ENCODE data around the gene UCP1. TPM values are rescaled to one million over a fixed set of nuclear protein-coding genes. Genes with fewer than 3 reads are reported as not detected.

Gene UCP1
- total RNA-seq, 1 donor = not detected

DNA sequence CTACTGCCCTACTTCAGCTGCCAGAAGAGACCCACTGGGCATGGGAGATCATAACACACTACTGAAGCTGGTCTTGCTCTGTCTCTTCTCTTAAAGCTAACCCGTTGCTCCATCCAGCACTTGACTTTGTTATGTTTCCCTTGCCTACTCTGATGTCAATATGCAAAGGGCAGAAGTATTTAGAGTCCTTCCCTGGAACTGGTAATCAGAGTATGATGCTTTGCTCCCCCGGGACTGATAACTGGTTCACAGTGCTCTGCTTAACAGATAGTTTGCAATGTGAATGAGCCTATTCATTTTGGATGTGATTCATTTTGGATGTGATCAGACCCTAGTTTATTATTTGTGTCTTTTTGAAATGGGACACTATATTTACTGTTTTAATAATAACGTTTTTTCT lies 12.3 kb upstream of the UCP1 start:
- no peak overlapping the region for H3K4me3 ChIP-seq (ENCODE audit: low read depth, low read length)
- DNase-seq (ENCODE audit: low read depth) = no peak
- TF ChIP-seq, protein P1, sequence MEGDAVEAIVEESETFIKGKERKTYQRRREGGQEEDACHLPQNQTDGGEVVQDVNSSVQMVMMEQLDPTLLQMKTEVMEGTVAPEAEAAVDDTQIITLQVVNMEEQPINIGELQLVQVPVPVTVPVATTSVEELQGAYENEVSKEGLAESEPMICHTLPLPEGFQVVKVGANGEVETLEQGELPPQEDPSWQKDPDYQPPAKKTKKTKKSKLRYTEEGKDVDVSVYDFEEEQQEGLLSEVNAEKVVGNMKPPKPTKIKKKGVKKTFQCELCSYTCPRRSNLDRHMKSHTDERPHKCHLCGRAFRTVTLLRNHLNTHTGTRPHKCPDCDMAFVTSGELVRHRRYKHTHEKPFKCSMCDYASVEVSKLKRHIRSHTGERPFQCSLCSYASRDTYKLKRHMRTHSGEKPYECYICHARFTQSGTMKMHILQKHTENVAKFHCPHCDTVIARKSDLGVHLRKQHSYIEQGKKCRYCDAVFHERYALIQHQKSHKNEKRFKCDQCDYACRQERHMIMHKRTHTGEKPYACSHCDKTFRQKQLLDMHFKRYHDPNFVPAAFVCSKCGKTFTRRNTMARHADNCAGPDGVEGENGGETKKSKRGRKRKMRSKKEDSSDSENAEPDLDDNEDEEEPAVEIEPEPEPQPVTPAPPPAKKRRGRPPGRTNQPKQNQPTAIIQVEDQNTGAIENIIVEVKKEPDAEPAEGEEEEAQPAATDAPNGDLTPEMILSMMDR (IDR thresholded peaks at IDR 0.05; ENCODE audit: insufficient read depth, low read length) = no peak

DNA sequence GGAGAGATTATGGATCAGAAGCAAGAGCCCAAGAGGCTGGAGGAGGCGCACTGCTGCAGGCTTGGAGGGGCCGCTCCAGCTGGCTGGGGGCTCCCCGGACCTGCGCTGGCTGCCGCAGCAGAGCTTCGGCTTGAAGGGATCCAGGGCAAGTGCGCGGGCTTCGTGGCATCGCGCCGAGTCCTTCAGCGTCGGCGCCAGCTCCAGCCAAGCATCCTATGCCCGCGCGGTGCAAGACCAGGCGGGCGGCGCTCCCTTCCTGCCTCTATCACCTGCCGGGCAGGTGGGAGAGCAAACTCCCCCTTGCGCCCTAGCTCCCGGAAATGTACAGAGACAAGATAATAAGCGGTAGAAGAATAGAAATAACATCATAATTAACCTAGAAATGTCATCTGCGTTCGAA lies 10.5 kb upstream of the UCP1 start:
- TF ChIP-seq, protein P1 (IDR thresholded peaks at IDR 0.05; ENCODE audit: insufficient read depth, low read length) = no peak
- DNase-seq (ENCODE audit: low read depth) = no peak
- no peak overlapping the region for H3K4me3 ChIP-seq (ENCODE audit: low read depth, low read length)

DNA sequence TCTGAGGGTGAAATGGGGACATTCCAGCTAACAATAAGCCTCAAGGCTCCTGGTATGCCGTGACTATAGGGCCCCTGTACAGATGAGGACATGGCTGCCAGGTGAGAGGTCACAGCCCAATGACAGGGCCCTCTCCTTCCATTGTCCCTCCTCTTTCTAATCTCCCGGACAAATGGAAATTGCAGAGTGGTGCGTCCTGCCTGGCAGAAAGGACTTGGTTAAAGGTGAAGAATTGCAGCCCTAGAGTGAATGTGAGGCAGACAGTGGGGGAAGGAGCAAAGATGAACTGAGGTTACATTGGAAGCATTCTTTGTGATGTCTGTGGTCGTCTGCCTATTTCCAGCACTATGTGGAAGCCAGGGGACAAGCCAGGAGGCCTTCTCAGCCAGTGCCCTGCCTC lies 6.7 kb upstream of the UCP1 start:
- no peak for DNase-seq (ENCODE audit: low read depth)
- H3K4me3 ChIP-seq (ENCODE audit: low read depth, low read length) = no peak overlapping the region
- TF ChIP-seq, protein P1 (IDR thresholded peaks at IDR 0.05; ENCODE audit: insufficient read depth, low read length) = no peak

DNA sequence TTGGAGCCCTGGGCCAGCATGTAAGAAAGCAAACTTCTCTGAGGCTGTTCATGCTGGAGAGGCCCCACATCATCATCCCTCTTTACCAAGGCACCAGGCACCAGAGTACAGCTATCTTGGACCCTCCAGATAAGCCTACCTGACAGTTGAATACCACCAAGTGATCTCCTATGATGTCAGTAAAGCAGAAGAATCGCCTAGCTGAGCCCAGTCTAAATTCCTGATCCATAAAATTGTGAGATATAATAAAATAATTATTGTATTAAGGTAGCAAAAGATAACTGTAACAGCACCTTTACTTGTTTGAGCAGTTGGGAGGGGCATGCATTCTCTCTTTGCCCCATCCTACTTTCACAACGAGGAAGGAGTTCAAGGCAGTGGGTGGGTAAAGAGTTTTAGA lies 2.9 kb upstream of the UCP1 start:
- DNase-seq (ENCODE audit: low read depth) = no peak
- TF ChIP-seq, protein P1 (IDR thresholded peaks at IDR 0.05; ENCODE audit: insufficient read depth, low read length) = no peak
- no peak overlapping the region for H3K4me3 ChIP-seq (ENCODE audit: low read depth, low read length)

DNA sequence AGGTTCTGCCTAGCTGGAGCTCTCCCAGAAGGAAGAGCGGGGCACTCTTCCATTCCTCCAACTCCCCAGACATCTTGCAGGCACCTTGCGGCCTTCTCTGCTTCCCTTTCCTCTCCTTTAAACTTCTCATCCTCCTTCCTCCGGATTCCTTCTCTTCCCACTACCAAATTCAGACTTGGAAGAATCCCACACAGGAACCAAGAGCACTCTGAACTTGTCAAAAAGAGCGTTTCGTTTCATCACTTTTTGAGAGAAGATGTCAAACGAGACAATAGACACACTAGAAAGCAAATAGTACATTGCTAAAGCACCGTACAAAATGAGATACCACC lies 512 bp upstream of the UCP1 start:
- H3K4me3 ChIP-seq (ENCODE audit: low read depth, low read length) = no peak overlapping the region
- TF ChIP-seq, protein P1 (IDR thresholded peaks at IDR 0.05; ENCODE audit: insufficient read depth, low read length) = no peak
- DNase-seq (ENCODE audit: low read depth) = no peak

DNA sequence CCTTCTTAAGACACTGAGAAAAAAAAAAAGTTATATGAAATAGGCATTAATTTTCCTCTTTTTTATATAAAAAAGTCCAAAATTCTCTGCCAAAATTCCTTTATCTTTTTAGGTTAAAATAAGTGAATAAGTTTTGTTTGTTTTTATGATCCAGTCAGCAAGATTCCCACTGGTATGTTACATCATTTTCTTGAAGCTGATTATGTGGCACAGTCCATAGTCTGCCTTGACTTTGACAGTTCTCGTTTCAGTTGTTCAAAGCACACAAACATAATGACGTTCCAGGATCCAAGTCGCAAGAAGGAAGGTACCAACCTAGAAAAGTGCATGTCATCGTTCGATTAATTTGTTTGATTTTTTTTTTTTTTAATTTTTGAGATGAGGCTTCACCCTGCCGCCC lies 9.1 kb downstream of the UCP1 start:
- TF ChIP-seq, protein P1 (IDR thresholded peaks at IDR 0.05; ENCODE audit: insufficient read depth, low read length) = no peak
- no peak overlapping the region for H3K4me3 ChIP-seq (ENCODE audit: low read depth, low read length)
- DNase-seq (ENCODE audit: low read depth) = no peak

DNA sequence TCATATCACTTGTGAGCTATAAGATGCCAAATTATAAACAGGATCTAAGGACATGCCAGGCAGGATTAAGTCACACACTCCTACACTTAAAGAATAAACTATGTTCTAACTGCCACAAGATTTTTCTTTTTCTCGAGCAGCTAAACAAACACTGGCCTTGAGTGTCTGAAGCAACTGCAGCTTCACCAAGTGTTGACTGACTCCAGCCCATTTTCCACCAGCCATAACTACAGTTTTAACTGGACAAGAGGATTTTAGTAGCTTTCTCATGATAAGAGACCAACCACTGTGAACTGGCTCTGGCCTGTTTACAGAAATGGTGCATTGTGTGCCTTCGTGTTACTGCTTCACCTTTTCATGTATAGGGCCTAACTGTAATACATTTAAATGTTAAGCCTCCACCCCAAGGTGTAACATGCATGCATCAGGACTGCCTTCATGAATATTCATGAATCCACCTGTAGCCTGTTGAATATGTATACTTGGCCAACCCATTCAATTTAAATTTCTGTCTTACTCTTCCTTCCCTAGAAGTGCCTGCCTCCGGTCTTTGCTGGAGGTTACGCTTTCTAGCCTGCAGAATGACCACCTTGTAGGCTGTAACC lies 10.8 kb downstream of the UCP1 start:
- TF ChIP-seq, protein P1 (IDR thresholded peaks at IDR 0.05; ENCODE audit: insufficient read depth, low read length) = no peak
- no peak overlapping the region for H3K4me3 ChIP-seq (ENCODE audit: low read depth, low read length)
- no peak for DNase-seq (ENCODE audit: low read depth)
